ENCODE results near the gene RAMP3. TPM values are rescaled to one million over a fixed set of nuclear protein-coding genes. Genes with fewer than 3 reads are reported as not detected.
"Not testable (repeated sequence)": the region's sequence is repeated elsewhere in the genome, so short reads cannot be mapped to it uniquely, and the experiment has no call there.

RAMP3 gene
- total RNA-seq, 1 experiment from 2014 or later, result 0.13 TPM

DNA sequence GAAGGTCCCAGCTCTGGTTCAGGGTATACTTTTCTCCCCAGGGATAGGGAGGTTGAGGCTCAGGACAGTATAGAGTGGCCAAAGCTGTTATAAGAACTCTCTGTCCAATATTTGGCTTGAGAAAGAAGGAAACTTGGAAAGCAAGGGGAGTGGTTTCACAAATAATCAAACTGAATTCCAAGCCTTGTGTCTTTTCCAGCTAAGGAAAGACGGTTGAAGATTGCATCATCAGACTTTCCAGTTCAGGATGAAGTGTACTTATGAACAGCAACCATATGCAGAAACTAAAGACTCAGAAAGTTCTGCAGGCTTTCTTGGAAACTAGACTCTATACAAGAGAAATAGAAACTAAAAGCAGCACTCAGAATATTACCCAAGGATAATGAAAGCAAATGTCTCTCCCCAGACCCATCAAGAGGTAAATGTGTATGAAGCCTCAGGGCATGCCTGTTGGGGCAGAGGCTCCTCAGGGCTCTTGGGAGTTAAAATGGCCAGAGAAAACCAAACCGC is 46.4 kb downstream of the RAMP3 start:
- in situ Hi-C loops (cut with HindIII; ENCODE audit: low pct_unique_long_range_greater_than_20kb, low sequenced_read_pairs) (no loop called here), intact Hi-C loops (cut with micrococcal nuclease; ENCODE audit: unreplicated experiment) (no loop called here)
- TF ChIP-seq TCF7L2 (IDR thresholded peaks at IDR 0.05; ENCODE audit: low read depth, low read length), result no peak
- no peak for TF ChIP-seq REST (IDR thresholded peaks at IDR 0.05; ENCODE audit: insufficient read depth in 1 of 2, low read depth in 2 of 2, low read length in 1 of 2)
- no peak for TF ChIP-seq POLR2AphosphoS5 (IDR thresholded peaks at IDR 0.05; ENCODE audit: low read depth, low read length)
- TF ChIP-seq, protein P1, sequence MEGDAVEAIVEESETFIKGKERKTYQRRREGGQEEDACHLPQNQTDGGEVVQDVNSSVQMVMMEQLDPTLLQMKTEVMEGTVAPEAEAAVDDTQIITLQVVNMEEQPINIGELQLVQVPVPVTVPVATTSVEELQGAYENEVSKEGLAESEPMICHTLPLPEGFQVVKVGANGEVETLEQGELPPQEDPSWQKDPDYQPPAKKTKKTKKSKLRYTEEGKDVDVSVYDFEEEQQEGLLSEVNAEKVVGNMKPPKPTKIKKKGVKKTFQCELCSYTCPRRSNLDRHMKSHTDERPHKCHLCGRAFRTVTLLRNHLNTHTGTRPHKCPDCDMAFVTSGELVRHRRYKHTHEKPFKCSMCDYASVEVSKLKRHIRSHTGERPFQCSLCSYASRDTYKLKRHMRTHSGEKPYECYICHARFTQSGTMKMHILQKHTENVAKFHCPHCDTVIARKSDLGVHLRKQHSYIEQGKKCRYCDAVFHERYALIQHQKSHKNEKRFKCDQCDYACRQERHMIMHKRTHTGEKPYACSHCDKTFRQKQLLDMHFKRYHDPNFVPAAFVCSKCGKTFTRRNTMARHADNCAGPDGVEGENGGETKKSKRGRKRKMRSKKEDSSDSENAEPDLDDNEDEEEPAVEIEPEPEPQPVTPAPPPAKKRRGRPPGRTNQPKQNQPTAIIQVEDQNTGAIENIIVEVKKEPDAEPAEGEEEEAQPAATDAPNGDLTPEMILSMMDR (IDR thresholded peaks at IDR 0.05), result no peak
- no peak for TF ChIP-seq SIN3A (IDR thresholded peaks at IDR 0.05; ENCODE audit: borderline replicate concordance, insufficient read depth, low read depth, low read length)
- DNase-seq (ENCODE audit: low read depth, low spot score) (no peak), ATAC-seq (no peak)
- peaks cover 30% of the 10 kb centered on the region for H3K27me3 ChIP-seq (ENCODE audit: control insufficient read depth, insufficient read depth, low read length)
- ChIA-PET CTCF (no interaction called here), POLR2A (no interaction called here)
- no peaks in the 10 kb centered on the region for H3K36me3 ChIP-seq (ENCODE audit: control insufficient read depth, insufficient read depth, low read length)
- peak overlapping the region; percentile 35; the same call in 1 of the 2 replicates for H3K27ac ChIP-seq (ENCODE audit: low read length)
- H3K4me1 ChIP-seq (ENCODE audit: control insufficient read depth, insufficient read depth, low read length), result no peaks in the 10 kb centered on the region
- H3K9me3 ChIP-seq (ENCODE audit: control insufficient read depth, insufficient read depth, low read depth, low read length), result no peaks in the 10 kb centered on the region
- BruUV-seq (replicated peaks), result no TSS peak
- peak overlapping the region in 1 of 2 experiments; percentile 19; a peak in 2 of 4 replicates for H3K4me3 ChIP-seq (ENCODE audit: low read depth in 2 of 2, low read length in 2 of 2)

GRCh38 chr7:45206266-45206665 is 48.7 kb downstream of the RAMP3 start:
- ATAC-seq; H3K9me3 ChIP-seq (ENCODE audit: control insufficient read depth, insufficient read depth, low read depth, low read length); H3K4me1 ChIP-seq (ENCODE audit: control insufficient read depth, insufficient read depth, low read length); intact Hi-C loops (cut with micrococcal nuclease; ENCODE audit: unreplicated experiment); H3K27ac ChIP-seq (ENCODE audit: low read length); H3K36me3 ChIP-seq (ENCODE audit: control insufficient read depth, insufficient read depth, low read length); DNase-seq (ENCODE audit: low read depth, low spot score); in situ Hi-C loops (cut with HindIII; ENCODE audit: low pct_unique_long_range_greater_than_20kb, low sequenced_read_pairs); H3K4me3 ChIP-seq (ENCODE audit: low read depth in 2 of 2, low read length in 2 of 2); BruUV-seq (replicated peaks); POLR2A ChIA-PET: not testable (repeated sequence)
- CTCF ChIA-PET, result interaction anchor here (1.2 kb wide), 1 partner anchor 11 kb away, joined by 4 read pairs; no protein-coding TSS in a partner anchor
- peaks cover 42% of the 10 kb centered on the region for H3K27me3 ChIP-seq (ENCODE audit: control insufficient read depth, insufficient read depth, low read length)

- H3K4me3 ChIP-seq (ENCODE audit: low read depth in 2 of 2, low read length in 2 of 2); CTCF ChIA-PET; BruUV-seq (replicated peaks); DNase-seq (ENCODE audit: low read depth, low spot score); H3K4me1 ChIP-seq (ENCODE audit: control insufficient read depth, insufficient read depth, low read length); H3K9me3 ChIP-seq (ENCODE audit: control insufficient read depth, insufficient read depth, low read depth, low read length); intact Hi-C loops (cut with micrococcal nuclease; ENCODE audit: unreplicated experiment); POLR2A ChIA-PET; in situ Hi-C loops (cut with HindIII; ENCODE audit: low pct_unique_long_range_greater_than_20kb, low sequenced_read_pairs); H3K36me3 ChIP-seq (ENCODE audit: control insufficient read depth, insufficient read depth, low read length); ATAC-seq; H3K27ac ChIP-seq (ENCODE audit: low read length): not testable (repeated sequence)
- peaks cover 62% of the 10 kb centered on the region for H3K27me3 ChIP-seq (ENCODE audit: control insufficient read depth, insufficient read depth, low read length)
Observed at GRCh38 chr7:45209909-45210308, 52.3 kb downstream of the RAMP3 start.

Measured in Panc1 (cell line).